ENCODE data around the gene ING4. TPM values are rescaled to one million over a fixed set of nuclear protein-coding genes. Genes with fewer than 3 reads are reported as not detected.

Gene ING4
- total RNA-seq, 4 donors from 2014 or later: 12.8 to 28.9 (median 19.7) TPM

DNA sequence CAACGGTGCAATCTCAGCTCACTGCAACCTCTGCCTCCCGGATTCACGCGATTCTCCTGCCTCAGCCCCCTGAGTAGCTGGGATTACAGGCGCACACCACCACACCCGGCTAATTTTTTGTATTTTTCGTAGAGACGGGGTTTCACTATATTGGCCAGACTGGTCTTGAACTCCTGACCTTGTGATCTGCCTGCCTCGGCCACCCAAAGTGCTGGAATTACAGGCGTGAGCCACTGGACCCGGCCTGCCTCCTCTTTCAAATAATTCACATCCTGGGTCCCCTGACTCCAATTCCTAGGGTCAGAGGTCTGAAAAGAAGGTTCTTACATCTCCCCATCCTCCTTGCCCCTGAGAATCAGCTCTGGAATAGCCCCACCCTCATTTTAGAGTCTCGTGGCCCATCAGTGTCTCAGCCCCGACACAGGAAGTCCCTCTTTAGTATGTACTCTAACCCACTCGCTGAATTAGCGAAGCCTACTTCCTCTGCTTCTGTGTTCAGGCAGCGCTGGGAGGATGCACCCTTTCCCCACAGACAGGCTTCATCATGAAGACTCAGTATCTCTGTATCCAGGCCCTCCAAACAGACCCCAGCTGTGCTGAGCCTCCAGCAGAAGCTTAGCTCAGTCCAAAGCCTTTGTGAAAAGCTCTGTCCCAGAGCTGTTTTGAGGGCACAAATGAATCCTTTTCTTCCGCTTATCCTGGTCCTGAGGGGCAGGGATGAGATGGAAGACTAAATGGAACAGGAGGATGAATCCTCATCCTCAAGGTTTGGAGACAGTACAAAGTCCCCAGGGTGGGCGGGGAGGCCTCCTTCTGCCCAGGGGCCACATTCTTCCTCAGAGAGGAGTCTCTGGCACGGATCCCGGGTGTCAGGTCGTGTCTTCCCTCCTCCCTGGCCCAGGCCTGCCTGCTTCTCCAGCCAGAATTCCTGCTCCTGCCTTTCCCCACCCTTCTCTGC is 30.6 kb downstream of the ING4 start:
- DNase-seq: no peak
- Histone ChIP-seq H3K27ac (peak overlapping the region in 1 of 4 donors; percentile 38), H3K27me3 (no peaks in the 10 kb centered on the region), H3K9me3 (no peaks in the 10 kb centered on the region), H3K4me1 (no peaks in the 10 kb centered on the region), H3K4me3 (no peak overlapping the region), H3K36me3 (no peaks in the 10 kb centered on the region)
- in situ Hi-C loops (cut with MboI; ENCODE audit: low sequenced_read_pairs in 4 of 4) (no loop called here), intact Hi-C loops (cut with DNase I; ENCODE audit: low total_unique reads) (no loop called here)
- peak in 1 of 2 donors; percentile 51 for ATAC-seq
- TF ChIP-seq, protein P1, sequence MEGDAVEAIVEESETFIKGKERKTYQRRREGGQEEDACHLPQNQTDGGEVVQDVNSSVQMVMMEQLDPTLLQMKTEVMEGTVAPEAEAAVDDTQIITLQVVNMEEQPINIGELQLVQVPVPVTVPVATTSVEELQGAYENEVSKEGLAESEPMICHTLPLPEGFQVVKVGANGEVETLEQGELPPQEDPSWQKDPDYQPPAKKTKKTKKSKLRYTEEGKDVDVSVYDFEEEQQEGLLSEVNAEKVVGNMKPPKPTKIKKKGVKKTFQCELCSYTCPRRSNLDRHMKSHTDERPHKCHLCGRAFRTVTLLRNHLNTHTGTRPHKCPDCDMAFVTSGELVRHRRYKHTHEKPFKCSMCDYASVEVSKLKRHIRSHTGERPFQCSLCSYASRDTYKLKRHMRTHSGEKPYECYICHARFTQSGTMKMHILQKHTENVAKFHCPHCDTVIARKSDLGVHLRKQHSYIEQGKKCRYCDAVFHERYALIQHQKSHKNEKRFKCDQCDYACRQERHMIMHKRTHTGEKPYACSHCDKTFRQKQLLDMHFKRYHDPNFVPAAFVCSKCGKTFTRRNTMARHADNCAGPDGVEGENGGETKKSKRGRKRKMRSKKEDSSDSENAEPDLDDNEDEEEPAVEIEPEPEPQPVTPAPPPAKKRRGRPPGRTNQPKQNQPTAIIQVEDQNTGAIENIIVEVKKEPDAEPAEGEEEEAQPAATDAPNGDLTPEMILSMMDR (IDR thresholded peaks at IDR 0.05 in 4 of 5, conservative IDR thresholded peaks at IDR 0.05 in 1 of 5): no peak
- TF ChIP-seq POLR2A (IDR thresholded peaks at IDR 0.05): peak in 1 of 2 donors; percentile 11

DNA sequence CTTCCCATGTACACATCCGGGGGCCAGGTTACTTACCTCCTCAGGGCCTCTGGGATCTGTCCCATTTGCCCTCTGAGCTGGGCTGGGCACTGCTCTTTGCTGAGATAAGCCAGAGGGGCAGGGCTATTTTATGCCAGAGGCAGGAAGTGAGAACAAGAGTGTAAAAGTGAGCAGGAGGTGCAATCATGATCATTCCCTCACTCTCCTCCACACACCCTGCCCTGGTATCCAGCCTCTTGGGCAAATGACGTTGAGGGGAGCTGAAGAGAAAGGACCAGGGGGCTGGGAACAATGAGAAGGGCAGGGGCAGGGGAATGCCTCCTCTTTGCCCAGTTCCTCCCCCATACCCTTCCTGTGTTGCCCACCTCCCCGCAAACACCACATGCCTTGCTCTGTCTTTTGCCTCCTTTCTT is 31.4 kb downstream of the ING4 start:
- in situ Hi-C loops (cut with MboI; ENCODE audit: low sequenced_read_pairs in 4 of 4): no loop called here
- H3K4me1 ChIP-seq: no peaks in the 10 kb centered on the region
- H3K36me3 ChIP-seq: no peaks in the 10 kb centered on the region
- no peak for TF ChIP-seq POLR2A (IDR thresholded peaks at IDR 0.05)
- TF ChIP-seq, protein P1 (IDR thresholded peaks at IDR 0.05 in 4 of 5, conservative IDR thresholded peaks at IDR 0.05 in 1 of 5): no peak
- intact Hi-C loops (cut with DNase I; ENCODE audit: low total_unique reads): no loop called here
- H3K27me3 ChIP-seq: no peaks in the 10 kb centered on the region
- no peaks in the 10 kb centered on the region for H3K9me3 ChIP-seq
- H3K4me3 ChIP-seq: no peak overlapping the region
- ATAC-seq: no peak
- DNase-seq: no peak
- no peak overlapping the region for H3K27ac ChIP-seq

DNA sequence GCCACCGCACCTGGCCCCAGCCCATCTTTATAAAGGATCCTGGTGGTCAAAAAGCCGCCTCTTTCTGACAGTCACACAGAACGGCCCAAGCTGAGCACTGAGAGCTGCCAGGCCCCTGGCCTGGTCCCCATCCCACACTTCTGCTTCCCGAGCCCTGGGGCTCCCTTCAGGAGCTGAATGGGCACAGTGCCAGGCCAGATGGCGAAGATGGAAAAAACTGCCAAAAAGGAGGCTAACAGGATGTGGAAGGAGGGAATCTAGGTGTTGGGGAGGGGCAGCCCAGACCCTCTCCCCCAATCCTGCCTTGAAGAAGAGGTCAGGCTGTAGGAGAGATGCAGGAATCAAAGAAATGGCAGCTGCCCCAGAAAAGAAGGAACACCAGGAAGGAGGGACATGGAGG is 32.2 kb downstream of the ING4 start:
- no peak for DNase-seq
- in situ Hi-C loops (cut with MboI; ENCODE audit: low sequenced_read_pairs in 4 of 4) (no loop called here), intact Hi-C loops (cut with DNase I; ENCODE audit: low total_unique reads) (no loop called here)
- Histone ChIP-seq H3K27ac (no peak overlapping the region), H3K4me3 (no peak overlapping the region), H3K36me3 (no peaks in the 10 kb centered on the region), H3K4me1 (no peaks in the 10 kb centered on the region), H3K27me3 (no peaks in the 10 kb centered on the region), H3K9me3 (no peaks in the 10 kb centered on the region)
- TF ChIP-seq POLR2A (IDR thresholded peaks at IDR 0.05): no peak
- TF ChIP-seq, protein P1 (IDR thresholded peaks at IDR 0.05 in 4 of 5, conservative IDR thresholded peaks at IDR 0.05 in 1 of 5): no peak
- no peak for ATAC-seq

DNA sequence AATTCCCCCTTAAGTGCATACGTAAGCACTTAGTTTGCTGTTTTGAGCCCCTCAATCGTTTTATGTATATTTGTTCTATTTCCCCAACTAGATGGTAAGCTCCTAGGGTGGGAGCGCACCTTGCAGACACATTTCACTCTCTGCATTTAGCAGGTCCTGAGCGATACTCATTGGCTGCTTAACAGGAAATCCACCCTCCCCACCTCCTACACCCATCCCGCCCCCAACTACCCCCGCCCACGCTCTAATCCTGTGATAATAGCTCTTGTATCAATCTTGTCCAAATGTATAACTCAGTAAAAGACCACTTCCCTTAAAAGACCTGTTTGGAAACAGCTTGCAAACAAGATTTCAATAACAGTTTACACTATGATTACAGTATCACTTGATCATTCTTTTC is 35.3 kb downstream of the ING4 start:
- H3K9me3 ChIP-seq: no peaks in the 10 kb centered on the region
- ATAC-seq: no peak
- DNase-seq: no peak
- TF ChIP-seq, protein P1 (IDR thresholded peaks at IDR 0.05 in 4 of 5, conservative IDR thresholded peaks at IDR 0.05 in 1 of 5): no peak
- no peak for TF ChIP-seq POLR2A (IDR thresholded peaks at IDR 0.05)
- H3K4me3 ChIP-seq: no peak overlapping the region
- in situ Hi-C loops (cut with MboI; ENCODE audit: low sequenced_read_pairs in 4 of 4) (no loop called here), intact Hi-C loops (cut with DNase I; ENCODE audit: low total_unique reads) (no loop called here)
- no peaks in the 10 kb centered on the region for H3K36me3 ChIP-seq
- H3K4me1 ChIP-seq: no peaks in the 10 kb centered on the region
- H3K27me3 ChIP-seq: no peaks in the 10 kb centered on the region
- no peak overlapping the region for H3K27ac ChIP-seq
